NCI-H2171 treated with DMSO at 0.1 percent for 48 hours (cell line): ENCODE data around the gene MRC1.

ENCODE experiments used
- DNase-seq: peaks from one replicate; lab custom pipeline; 2025; lab: John Stamatoyannopoulos, UW

The MRC1 gene

DNA sequence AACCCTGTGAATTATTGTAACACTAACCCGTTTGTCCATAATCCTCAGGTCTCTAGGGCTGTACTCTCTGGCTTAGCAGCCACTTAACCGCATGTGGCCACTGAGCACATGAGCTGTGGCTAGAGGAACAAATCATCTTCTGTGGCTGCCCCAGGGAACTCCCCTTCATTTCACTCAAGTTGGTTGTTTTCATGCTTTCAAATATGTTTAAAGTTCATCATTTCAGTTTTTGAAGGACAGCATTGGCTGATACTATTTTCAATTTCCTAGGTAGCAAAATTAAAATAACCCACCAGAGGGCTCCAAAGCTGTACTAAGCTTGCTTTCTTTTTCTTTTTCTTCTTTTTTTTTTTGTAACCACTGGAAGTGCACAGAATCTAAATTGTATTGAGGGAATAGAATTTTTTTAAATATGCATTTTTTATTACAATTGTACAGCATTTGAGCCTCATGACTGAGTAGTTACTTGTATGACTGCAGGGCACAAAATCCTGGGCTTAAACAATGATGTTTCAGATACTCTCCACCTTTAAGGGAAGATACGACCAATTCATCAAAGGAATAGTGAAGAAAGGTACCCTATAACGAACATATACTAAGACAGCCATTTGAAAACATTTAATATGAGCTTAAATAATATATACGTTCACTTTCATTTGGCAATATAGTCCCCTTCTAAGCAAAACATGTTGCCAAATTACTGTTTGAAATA, 38.6 kb downstream of the MRC1 start:
- peak; percentile 6 for DNase-seq

DNA sequence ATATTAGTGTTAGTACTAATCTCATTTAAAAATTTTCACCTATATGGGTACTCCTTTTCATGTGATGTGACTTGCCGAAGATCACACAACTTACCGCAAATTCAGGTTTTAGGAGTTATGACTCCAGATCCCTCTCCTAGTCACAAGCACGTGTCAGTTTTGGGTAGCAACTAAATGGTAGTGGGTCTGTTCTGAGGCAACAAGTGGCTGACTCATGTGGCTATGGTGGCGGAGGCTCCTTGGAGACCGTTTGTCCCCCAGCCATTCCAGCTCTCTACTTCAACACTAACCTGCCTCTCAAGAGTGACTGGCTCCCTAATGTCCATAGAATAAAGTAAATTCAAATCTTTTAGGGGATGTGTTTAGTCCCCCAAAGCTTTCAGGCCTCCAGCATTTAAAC, 39.5 kb downstream of the MRC1 start:
- no peak for DNase-seq

DNA sequence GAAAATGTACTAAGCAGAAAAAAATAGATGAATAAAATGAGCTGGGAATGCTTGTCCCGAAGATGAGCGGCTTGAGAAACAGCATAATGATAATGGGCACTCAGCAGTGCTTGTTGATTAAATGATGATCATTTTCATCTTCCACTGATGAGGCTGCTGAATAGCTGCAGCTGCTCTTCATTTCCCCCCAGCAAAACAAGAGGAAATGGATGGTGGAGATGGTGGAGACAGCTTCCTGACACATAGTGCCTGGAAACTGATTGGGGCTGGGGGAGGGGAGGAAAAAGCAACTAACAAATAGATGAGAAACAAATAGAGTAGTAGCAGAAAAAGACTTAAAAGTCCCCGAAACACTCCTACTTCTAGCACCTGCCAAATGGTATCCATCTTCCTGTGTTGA, 41.4 kb downstream of the MRC1 start:
- DNase-seq, result no peak

DNA sequence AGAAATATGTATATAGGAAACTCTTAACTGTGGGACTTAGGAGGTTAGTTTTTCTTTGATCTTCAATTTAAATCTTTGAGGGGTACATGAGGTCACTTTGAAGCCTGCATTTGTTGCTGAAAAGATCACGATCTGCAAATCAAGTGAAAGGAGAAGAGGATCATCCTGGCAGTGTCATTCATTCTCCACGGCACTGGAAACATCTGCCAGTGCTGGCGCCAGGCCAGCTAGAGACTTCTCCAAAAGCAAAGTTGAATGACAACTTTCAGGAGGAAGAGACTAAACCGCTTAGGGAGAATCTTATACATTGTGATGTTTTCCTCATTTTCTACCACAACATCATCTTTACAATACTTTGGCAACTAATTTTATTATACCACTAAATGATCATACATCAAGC, 42.5 kb downstream of the MRC1 start:
- no peak for DNase-seq

DNA sequence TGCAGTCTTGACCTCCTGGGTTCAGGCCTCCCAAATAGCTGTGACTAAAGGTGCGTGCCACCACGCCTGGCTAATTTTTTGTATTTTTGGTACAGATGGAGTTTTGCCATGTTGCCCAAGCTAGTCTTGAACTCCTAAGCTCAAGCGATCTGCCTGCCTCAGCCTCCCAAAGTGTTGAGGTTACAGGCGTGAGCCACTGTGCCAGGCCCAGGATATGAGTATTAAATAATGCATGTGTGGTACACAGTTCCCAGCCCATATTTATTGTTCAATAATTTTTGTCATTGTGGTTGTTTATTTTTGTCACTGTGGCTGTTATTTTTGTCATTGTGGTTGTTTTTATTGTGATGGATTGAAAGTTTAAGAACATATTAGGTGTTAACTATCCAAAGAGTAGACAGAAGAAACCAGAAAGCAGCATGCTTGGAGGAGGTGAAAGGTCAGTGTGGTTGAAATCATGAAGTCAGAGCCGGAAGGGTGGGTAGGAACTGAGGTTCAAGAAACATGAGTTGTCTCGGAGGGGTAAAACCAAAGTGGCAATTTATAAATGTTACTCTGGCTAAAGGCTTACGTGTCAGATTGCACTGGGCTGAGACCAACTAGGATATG, 45.0 kb downstream of the MRC1 start:
- no peak for DNase-seq

DNA sequence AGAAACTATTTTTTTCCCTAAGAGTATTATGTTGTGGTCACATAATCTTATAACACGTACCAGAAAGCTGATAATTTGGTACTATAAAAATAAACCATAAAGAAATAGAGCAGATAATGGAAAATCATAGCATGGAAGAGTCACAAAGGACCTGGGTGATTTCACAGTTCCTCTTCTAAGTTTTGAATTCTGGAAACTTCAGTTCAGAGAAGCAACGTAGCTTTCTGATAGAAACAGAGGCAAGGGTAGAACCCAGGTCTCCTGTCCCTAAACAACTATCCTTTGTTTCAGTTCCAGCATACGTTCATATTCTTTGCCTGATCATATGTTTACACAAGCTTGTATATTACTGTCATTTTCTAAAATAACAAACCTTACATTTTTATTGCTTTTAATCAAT, 47.9 kb downstream of the MRC1 start:
- DNase-seq, result no peak

DNA sequence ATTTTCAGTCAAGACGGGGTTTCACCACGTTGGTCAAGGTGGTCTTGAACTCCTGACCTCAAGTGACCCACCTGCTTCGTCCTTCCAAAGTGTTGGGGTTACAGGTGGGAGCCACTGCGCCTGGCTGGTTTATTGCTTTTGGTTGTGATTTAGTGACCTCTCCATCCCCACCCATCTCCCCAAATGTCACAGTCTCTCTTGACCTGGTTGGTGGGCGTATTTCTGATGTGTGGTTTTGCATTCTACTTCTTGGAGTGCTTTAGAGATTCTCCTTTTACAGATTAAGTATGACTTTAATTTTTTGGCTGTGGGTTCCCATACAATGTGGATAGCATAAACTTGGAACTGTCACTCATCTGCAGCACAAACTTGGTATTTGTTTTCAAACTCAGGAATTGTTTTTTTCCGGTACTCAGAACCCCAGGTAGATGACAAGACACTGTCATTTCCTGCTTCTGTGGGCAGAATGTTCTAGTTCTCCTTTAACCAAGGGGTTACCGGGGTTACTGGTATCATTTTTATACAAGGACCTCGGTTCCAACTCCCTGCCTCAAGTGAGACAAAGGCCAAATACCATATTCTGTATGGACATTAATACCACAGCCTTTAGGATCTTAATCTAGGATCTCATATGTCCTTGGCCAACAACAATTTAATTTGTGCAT, 50.5 kb downstream of the MRC1 start:
- no peak for DNase-seq

DNA sequence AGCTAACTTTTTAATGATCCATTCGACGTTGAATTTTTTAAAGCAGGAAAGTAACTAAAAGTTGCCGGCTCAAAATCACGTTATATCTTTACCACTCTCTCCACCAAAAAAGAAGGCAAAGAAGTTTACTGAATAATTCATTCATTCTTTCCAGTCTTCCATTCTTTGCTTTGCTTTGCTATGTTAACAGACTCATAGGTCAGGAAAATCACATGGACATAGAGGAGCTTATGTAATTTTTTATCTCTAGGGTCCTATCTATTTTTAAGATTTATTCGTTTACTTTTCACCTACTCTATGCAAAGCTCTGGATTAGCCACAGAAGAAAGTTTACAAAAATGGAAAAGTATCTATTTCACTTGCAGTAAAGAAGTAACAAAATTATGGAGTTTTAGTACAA, 52.6 kb downstream of the MRC1 start:
- no peak for DNase-seq

DNA sequence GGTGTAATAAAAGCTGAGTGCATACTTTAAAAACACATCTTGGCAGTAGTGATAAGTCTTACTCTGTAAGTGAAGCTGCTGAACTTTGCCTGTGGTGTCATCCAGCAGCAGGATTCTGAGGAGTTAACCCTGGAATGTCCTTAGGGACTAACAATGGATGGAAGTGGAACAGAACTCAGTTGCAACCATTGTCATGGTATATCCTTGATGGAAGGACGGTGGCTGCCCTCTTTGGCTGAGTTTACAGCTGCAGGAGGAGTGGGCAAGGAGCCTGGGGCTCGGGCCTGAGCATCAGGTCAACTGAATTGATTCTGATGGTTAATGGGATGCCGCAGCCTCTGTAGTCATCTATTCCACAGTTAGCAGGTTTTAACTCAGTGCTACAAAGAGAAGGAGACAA, 56.2 kb downstream of the MRC1 start:
- DNase-seq, result no peak

DNA sequence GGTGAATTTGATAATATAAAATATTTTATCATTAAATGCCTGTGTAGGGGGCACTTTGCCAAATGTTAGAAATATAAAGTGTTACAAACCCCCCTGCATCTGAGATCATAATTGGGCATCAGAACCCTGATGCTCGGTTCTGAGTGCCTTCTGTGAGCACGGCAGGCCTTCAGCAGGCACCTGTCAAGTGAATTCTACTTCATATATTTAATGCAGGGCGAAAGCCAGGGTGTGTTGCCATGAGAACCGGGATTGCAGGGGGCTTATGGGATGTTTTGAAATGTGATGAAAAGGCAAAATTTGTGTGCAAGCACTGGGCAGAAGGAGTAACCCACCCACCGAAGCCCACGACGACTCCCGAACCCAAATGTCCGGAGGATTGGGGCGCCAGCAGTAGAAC, 57.2 kb downstream of the MRC1 start:
- no peak for DNase-seq

DNA sequence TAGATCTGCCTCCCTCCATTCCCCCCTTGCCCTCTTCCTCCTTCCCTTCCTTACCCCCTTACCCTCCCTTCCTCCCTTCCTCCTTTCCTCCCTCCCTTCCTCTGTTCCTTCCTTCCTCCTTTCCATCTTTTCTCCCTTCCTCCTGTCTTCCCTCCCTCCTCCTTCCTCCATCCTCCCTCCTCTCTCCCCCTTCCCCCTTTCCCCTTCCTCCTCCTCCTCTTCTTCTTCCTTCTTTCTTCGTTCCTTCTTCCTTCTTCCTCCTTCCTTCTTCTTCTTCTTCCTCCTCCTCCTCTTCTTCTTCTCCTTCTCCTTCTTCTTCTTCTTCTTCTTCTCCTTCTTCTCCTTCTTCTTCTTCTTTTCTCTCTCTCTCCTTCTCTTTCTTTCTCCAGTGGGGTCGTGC, 57.9 kb downstream of the MRC1 start:
- no peak for DNase-seq

DNA sequence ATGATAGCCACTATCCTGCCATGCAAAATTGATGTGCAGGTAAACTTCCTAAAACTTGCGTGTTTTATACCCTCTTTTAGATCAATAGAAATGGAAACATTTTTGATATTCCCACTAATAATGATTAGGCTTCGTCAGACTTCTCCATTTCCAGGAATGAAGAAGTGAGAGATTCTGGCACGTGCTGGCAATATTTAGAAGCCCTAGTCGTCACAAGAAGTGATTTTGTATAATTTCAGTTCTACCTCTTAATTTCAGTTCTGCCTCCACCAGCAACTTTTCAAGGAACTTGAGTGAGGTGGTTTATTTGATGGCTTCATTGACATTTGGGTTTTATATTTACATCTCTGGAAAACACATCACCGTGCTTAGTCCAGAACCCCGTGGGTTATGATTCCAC, 61.9 kb downstream of the MRC1 start:
- DNase-seq, result no peak

DNA sequence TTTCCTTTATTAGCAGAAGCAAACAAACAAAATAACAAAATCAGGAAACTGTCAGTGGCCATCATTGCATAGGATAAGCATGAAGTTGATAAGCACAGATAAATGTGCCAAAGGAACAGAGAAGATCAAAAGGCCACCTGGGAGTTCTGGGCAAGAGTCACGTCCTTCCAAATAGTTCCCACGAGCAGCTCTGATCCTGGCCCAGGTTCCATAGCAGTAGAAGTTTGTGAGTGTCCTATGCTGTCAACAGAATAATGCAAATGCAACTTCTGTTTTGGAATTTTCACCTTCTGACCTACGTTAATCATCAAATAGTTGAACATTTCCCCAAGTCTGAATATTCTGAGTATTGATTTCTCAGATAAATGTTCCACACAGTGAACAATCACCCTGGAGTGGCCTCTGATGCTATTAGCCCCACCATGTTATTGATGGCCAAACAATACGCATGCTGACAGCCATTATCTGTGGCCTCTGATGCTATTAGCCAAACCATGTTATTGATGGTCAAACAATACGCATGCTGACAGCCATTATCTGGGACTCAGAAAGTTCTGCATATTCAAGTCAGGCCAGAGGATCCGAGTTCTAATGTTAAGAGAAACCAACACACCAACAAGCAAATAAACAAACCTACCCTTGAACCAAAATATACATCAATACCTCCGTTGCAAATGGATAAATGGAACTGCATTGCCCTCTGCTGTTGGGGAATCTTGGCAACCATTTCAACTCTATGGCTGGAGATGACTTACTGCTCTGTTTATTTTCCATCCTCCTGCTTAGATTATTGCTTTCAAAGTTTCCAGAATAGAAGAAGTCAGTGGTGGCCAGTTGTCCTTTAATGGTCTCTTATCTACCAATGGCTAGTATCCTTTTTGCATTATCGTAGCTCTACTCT, 63.3 kb downstream of the MRC1 start:
- DNase-seq, result no peak

DNA sequence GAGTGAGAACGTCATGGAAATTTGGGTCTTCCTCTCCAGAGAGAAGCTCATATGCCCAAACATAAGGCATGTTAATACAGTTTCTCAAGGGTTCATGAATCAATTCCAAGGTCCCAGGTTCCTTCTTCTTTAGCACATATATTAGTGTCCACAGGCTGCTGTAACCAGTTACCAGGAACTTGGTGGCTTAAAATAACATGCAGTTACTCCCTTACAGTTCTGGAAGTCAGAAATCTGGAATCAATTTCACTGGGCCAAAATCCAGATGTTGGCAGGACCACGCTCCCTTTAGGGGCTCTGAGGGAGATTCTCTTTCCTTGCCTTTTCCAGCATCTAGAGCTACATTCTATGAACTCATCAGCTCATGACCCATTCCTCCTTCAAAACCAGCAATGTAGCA, 64.8 kb downstream of the MRC1 start:
- DNase-seq, result no peak

DNA sequence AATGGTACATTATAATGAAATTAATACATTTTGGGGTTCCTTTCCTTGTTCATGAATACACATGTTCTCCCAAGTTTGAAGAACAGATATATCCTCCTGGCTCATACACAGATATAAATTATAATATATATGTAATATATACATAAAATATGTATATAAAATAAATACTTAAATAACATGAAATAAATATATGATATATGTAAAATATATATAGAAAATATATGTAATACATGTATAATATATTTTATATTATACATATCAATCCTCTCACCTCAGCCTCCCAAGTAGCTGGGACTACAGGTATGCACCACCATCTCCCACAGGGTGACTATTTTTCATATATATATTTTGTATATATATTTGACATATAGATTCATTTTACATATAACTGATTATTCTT, 68.0 kb downstream of the MRC1 start:
- no peak for DNase-seq

DNA sequence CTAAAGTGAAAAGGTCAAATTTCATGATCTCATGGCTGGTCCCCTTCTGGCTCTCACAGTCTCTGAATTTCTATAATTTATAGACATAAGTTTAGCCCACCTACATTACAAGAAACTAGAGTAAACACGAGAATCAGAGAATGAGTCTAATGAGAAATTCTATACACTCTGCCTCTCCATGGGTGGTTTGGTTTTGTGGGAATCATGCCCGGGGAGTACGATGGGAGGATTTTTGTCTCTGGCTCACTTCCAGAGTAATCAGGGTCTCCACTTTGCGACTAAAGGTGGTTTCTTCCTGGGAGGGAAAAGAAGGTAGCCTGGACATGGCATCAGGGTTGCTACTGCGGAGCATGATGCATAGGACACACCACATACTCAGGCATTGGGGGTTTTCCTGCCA, 69.7 kb downstream of the MRC1 start:
- DNase-seq, result no peak

DNA sequence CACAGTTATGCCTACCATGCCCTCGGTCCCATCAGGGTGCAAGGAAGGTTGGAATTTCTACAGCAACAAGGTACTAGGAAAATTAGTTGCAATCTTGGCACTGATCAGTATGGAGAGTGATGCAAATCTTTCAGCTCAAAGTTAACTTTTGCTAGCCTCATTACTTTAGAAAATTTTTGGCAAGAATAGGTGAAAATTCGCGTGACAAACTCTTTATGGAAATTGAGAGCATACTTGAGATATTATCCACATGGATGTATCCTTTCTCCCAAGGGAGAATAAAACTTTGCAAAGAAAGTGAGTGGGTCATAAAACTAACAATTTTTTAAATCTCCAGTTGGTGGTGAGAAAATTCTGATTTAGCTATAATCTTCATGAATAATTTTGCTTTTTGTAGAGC, 71.5 kb downstream of the MRC1 start:
- DNase-seq, result no peak

DNA sequence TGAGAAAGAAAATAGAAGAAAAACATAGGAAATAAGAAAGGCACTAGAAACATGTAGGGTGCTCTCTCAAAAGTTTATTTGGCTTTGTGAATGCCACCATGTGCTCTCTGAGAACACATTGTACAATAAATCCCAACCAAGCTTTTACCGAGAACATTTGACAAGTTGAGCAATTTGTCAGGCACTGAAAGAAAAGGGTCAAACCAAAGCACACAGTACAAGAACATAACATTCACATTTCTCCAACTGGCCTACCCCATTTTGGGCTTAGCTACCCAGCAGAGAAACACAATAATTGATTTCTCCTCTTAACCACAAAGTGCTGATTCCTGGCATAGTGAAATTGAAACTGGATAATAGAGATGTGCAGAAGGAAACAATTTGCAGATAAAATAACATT, 73.4 kb downstream of the MRC1 start:
- DNase-seq, result no peak

DNA sequence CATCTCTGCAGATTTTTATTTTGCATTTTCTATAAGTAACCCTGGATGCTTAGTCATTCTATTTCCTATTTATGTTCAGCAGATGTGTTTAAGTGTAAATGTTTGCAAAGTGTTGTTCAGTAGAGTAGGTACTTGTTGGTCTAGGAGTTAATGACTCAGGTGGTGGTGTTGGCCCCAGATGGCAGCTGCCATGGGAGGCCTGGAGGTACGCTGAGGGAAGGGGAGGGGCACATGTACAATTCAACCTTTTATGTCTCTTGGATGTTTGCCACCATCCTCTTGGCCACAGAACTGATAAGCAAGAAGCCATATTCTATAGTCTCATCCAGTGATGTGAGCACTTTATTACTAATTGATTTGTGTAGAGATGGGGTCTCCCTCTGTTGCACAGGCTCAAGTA, 74.5 kb downstream of the MRC1 start:
- no peak for DNase-seq

DNA sequence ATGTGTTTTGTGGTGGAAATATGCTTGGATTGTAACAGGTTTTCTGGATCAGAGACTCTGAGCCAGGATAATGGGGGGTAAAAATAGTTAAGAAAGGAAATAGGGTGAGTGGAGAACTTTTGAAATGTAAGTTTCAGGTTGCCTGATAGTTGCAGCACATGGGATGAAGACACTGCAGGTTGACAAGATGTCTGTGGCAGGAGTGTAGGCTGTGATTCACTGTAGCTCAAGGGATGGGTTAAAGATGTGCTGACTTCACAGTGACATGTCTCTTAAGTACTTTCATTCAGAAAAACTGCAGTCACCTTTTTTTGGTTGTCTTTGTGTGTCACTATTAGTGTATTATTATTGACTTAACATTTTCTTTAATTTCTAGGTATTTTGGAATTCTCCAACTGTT, 79.0 kb downstream of the MRC1 start:
- DNase-seq, result no peak

DNA sequence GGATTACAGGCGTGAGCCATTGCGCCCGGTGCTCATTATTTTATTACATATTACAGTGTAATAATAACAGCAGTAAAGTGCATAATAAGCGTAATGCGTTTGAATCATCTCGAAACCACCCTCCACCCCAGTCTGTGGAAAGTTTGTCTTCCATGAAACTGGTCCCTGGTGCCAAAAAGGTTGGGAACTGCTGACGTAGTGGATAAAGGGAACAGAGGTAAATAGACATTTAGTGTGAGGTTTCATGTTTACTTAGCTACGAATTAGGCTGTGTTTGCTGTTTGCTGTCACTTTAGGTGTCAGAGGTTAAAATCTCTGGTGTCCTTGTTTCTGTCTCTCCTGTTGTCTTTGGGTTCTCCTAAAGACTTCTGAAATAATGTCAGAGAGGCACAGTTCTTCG, 82.3 kb downstream of the MRC1 start:
- DNase-seq, result no peak

DNA sequence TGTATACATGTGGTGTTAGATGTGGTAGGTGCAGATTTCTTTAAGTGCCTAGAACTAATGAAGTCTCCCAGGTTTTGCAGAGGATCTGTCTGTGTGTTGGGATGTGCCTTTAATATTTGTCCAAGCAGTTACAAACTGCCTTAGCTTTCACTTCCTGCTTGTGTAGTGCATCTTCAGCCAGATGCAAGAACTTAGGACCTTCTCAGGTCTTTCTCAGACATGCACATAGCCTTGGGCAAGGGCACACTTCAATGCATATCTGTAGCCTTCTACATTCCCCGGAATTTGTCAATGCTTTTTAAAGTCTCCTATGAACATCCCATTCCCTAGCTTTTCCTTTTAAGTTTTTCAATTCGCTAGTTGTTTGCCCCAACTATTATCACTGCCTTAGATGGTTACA, 95.4 kb downstream of the MRC1 start:
- no peak for DNase-seq

DNA sequence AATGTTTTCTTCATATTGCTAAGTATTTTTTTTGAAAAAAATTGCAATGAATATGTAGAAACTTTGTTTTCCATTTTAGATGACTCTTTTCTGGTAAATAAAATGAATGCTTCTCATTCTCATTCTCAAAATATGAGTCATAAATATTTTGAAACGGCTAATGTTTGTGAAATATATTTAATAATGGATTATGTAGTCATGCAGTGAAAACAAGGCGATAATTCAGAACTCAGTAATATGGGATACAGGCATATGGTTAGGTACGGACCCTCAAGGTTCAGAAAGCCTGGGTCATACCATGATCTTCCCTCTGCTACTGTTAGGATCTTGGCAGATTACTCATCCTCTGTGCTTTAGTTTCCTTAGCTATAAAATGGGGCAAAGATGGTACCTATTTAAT, 96.3 kb downstream of the MRC1 start:
- DNase-seq, result no peak
